A204.1 (cell line): ENCODE data around the gene CCNA1.

Source experiments
- FAIRE-seq: peaks from 2 replicates; lab custom pipeline; 2012; peaks lifted over from hg19 to GRCh38; lab: Jason Lieb, UNC

CCNA1 gene

GRCh38 chr13:36432106-36432544 is at the start of gene CCNA1:
Gene CCNA1 (plus strand): TSS chr13:36432495. CDS start chr13:36433057, 562 bp downstream.
- FAIRE-seq: no peak

GRCh38 chr13:36385489-36385888 is 46.8 kb upstream of the CCNA1 start:
- FAIRE-seq: no peak

GRCh38 chr13:36395280-36395679 is 37.0 kb upstream of the CCNA1 start:
- no peak for FAIRE-seq

- no peak for FAIRE-seq
Observed at GRCh38 chr13:36405151-36405550, 27.1 kb upstream of the CCNA1 start.

- no peak for FAIRE-seq
Observed at GRCh38 chr13:36412736-36413135, 19.6 kb upstream of the CCNA1 start.

- no peak for FAIRE-seq
Observed at GRCh38 chr13:36413161-36413560, 19.1 kb upstream of the CCNA1 start.

GRCh38 chr13:36414461-36414860 is 17.8 kb upstream of the CCNA1 start:
- no peak for FAIRE-seq

GRCh38 chr13:36417331-36417730 is 15.0 kb upstream of the CCNA1 start:
- no peak for FAIRE-seq

GRCh38 chr13:36418022-36418805 is 14.1 kb upstream of the CCNA1 start:
- FAIRE-seq: no peak

- peak; percentile 6 for FAIRE-seq
Observed at GRCh38 chr13:36420437-36420891, 11.8 kb upstream of the CCNA1 start.

GRCh38 chr13:36421447-36421846 is 10.8 kb upstream of the CCNA1 start:
- no peak for FAIRE-seq

GRCh38 chr13:36428086-36428485 is 4.2 kb upstream of the CCNA1 start:
- FAIRE-seq: no peak

GRCh38 chr13:36430247-36431203 is 1.8 kb upstream of the CCNA1 start:
- no peak for FAIRE-seq

- FAIRE-seq: no peak
Observed at GRCh38 chr13:36431204-36432105, 840 bp upstream of the CCNA1 start.

GRCh38 chr13:36436811-36437210 is 4.5 kb downstream of the CCNA1 start:
- FAIRE-seq: no peak

GRCh38 chr13:36438594-36439483 is 6.5 kb downstream of the CCNA1 start:
- no peak for FAIRE-seq

- no peak for FAIRE-seq
Observed at GRCh38 chr13:36445278-36445677, 13.0 kb downstream of the CCNA1 start.

GRCh38 chr13:36445891-36446351 is 13.6 kb downstream of the CCNA1 start:
- FAIRE-seq: no peak

GRCh38 chr13:36447501-36447900 is 15.2 kb downstream of the CCNA1 start:
- FAIRE-seq: no peak

- FAIRE-seq: no peak
Observed at GRCh38 chr13:36450534-36450933, 18.2 kb downstream of the CCNA1 start.

- FAIRE-seq: no peak
Observed at GRCh38 chr13:36453516-36453915, 21.2 kb downstream of the CCNA1 start.
